Pons (tissue), 1 donor: Measurements from ENCODE around the gene VSIG8.
"Not testable (repeated sequence)": the region's sequence is repeated elsewhere in the genome, so short reads cannot be mapped to it uniquely, and the experiment has no call there.

Experiments
- DNase-seq: peaks from one replicate; pipeline ENCODE4 v3.0.0-alpha.2; 2016; ENCODE audit warnings: low spot score

The VSIG8 gene, protein sequence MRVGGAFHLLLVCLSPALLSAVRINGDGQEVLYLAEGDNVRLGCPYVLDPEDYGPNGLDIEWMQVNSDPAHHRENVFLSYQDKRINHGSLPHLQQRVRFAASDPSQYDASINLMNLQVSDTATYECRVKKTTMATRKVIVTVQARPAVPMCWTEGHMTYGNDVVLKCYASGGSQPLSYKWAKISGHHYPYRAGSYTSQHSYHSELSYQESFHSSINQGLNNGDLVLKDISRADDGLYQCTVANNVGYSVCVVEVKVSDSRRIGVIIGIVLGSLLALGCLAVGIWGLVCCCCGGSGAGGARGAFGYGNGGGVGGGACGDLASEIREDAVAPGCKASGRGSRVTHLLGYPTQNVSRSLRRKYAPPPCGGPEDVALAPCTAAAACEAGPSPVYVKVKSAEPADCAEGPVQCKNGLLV

DNA sequence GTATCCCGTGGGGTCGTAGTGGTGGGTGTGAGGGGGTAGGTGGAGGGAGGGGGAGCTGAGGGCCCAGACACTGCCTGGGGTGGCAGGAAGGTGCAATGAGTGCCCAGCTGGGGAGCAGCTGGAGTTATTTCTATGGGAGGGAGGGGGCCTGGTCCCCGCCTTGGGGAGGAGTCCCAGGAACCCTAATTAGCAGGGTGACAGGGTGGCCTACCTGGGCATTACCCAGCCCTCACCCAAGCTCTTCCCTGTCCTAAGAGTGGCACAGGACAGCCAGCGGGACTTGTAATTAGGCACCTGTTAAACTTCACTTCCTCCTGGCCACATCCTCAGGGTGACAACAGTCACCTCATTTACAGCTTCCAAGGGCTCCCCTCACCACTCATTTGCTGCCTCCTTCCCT is at the start of gene VSIG8:
TSS of gene VSIG8 (minus strand) at position 101 of the 400 bp plus-strand sequence. CDS start 136 bp downstream, outside the sequence.
- no peak for DNase-seq

DNA sequence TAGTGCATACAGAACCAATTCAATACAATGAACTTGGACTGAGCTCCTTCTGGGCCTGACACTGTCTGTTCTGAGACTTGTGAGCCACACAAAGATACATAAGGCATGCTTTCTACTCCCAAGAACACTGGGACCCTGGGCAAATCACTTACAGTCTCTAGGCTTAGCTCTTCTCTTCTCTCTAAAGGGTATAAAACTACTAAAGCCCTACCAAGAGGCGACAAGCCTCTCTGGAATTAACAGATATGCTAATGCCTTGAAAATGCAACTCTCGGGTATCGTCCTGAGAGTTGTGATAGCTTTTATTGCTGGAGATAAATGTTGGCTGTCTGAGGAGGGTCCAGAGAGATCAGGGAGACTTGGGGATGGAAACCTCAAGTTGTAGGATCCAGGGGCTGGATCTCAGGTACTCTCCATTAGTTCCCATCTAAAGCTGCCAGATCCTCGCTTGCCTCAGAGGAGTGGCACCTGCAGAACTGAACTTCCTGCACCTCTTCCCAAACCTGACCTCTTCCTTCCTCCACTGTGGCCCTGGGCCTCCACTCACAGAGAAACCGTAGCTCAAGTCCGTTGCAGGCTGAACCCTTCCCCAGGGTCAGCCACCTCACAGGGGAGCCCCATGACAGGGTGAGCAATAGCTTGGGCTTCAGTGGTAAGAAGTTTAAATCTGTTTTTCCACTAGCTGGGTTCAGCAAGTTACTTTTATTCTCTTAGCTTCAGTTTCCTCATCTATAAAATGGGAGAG is 49.0 kb upstream of the VSIG8 start:
- no peak for DNase-seq

DNA sequence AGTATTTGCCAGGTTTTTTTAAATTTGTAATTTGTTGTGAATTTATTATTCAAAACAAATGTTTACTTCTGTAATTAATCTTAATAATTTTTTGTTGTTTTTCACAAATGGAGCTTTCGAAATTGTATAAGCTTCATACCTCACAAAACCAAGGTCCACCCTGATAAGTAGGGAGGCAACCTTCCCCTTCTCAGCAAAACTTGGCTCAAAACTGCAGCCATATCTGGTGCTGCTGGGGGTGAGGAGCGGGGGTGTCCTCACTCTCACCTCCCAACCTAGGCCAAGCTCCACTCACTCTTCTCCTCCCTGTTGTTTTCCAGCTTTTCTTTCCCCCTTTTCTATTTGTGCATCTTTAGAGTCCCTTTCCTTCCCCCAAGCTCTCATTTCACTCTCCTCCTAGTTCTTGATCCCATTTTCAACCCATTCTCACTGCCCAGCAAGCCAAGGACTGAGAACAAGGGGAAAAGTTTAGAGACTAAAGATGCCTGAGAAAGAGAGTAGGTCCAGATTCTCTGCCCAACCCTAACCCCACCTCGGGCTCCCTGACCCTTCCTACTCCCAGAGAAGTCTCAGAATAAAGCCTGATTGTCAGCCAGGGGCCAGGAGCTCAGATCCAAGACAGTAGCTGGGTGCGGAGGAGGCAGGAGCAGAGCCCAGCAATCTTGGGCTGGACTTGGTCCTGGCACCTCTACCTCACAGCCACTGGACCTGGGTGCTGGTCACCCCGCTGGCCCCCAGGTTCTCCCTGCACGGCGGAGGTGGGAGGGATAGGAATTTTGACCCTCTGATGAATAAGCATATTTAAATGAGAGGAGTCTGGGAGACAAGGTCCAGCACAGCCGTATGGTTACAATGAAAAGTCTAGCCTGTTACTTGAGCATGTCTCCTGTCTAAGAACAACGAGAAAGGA is 45.8 kb upstream of the VSIG8 start:
- DNase-seq: no peak

DNA sequence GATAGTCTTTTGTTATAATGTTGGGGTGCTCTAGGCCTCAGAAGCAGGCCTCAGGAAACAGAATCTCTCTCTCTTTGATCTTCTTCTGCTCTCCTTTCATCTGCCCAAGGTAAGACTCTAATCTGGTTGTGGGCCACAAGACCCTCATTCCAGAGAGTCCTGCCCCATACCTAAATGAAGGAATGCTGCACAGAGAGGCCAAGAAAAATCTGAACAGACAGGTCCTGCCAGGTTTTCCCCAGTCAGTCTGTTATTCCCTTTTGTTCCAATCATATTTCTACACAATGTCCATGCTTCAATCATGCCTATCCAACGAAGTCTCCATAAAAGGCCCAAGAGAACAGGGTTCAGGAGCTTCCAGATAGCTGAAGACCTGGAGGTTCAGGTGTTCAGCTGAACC is 44.5 kb upstream of the VSIG8 start:
- no peak for DNase-seq

DNA sequence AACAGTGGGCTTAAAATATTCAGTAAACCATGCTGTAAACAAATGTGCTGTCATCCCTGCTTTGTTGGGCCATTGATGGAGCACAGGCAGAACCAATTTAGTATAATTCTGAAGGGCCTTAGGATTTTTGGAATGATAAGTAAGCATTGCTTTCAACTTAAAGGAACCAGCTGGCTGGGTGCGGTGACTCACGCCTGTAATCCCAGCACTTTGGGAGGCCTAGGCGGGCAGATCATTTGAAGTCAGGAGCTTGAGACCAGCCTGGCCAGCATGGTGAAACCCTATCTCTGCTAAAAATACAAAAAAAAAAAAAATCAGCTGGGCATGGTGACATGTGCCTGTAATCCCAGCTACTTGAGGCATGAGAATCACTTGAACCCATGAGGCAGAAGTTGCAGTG is 41.6 kb upstream of the VSIG8 start:
- not testable (repeated sequence) for DNase-seq

DNA sequence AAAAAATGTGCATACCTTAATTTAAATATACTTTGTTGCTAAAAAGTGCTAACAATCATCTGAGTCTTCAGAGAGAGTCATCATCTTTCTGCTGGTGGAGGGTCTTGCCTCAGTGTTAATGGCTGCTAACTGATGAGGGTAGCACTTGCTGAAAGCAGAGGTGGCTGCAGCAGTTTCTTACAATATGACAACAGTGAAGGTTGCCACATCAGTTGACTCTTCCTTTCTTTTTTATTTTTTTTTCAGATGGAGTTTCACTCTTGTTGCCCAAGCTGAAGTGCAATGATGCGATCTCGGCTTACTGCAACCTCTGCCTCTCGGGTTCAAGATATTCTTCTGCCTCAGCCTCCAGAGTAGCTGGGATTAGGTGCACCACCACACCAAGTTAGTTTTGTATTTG is 40.1 kb upstream of the VSIG8 start:
- no peak for DNase-seq

DNA sequence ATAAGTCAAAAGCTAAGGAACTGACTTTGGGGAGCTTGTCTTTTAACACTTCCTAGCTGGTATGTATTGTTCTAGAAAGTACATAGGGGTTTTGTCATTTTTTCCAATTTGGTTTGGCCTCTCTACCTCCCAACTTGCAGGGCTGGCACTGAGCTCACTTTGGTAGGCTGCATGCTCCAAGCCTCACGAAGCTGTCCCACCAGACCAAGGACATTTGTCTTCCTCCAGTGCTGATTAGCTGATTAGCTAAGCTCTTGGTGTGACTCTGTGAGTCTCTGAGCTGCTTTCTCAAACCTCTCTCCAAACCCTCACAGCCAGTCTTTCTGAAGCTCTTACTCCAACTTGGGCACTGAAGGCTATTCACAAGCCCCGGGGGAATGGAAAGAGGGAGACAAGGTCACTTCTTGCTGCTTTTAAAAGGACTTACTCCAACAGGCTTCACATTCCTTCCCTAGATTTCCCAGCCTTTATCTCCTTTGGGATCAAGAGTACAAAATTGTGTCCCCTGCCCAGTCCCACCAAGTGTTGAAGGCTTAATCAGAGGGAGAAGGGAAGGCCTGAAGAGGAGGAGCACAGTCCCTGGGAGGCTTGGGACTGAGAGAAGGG is 38.4 kb upstream of the VSIG8 start:
- no peak for DNase-seq

DNA sequence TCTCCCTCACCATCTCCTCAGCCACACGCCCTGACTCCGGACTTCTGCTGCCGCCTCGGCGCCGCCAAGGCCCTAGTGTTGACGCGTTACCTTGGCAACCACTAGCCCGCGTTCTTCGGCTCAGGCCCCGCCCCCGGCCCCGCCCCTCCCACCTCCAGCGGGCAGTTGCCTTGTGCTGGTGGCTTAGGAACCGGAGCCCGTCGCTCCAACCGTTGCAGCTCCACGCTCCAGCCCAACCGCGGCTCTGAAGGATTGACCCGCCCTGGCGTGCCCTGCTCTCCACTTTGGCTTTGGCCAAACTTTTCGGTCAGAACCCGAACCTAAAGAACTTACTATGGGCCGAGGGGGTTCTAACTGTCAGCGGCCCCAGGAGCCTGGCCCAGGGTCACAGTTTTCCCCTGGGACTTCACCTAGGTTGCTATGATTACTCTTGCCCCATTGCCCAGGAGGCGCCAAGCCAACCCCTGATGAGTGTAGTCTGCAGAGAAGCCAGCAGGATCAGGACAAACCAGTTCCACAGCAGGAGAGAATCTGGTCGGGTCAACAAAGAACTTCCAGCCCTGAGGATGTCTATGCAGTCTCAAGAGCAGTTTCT is 37.7 kb upstream of the VSIG8 start, which contains the start of gene CFAP45:
TSS of gene CFAP45 (minus strand) at position 80 of the 595 bp plus-strand sequence. CDS start at position 13, 67 bp downstream.
- no peak for DNase-seq

DNA sequence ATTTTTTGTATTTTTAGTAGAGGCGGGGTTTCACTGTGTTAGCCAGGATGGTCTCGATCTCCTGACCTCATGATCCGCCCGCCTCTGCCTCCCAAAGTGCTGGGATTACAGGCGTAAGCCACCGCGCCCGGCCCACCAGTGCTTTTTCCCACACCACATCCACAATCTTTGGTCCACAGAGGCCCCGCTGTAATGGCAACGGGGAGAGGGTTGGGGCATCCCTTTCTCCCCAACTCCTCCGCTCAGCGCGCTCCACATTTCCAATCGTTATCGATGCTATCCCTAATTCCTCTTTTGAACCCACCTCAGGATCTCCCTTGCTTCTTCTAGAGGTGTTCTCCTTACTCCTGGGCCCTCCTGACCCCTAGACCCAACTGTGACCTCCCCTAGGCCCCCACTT is 37.2 kb upstream of the VSIG8 start:
- DNase-seq: not testable (repeated sequence)

DNA sequence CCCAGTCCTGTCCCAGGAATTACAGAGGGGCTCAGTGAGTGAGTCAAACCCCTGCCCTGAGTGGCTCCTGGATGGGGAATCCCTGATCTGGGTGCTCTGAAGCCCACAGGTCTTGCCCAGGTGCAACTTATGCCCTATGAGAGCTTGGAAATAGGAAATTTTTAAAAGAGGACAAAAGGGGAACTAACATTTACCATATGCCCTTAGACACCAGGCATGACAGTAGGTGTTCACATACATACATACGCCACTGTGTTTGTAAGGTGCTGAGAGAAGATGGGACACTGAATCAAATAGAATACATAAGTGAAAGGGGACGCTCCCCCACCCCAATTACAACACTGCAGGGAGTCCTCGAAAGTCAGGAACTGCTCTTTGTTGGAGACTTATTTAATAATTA is 36.1 kb upstream of the VSIG8 start:
- DNase-seq: no peak

DNA sequence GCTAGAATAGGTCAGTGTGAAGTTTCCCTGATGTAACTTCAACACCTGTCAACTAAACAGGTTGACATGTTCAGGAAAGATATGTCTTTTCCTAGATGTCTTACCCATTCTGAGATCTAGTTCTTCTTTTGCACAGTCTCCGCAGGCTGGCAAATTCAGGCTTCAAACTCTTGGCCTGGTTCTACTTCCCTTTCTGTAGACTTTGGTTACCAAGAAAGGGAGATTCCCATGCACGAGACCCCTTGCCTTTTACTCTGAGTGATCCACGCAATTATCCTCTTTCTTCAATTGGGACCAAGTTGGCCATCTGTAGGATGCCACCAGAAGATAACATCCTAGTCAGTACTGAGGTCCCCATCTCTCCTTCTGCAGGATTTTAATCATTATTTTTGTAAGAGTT is 35.5 kb upstream of the VSIG8 start:
- peak; percentile 40 for DNase-seq

DNA sequence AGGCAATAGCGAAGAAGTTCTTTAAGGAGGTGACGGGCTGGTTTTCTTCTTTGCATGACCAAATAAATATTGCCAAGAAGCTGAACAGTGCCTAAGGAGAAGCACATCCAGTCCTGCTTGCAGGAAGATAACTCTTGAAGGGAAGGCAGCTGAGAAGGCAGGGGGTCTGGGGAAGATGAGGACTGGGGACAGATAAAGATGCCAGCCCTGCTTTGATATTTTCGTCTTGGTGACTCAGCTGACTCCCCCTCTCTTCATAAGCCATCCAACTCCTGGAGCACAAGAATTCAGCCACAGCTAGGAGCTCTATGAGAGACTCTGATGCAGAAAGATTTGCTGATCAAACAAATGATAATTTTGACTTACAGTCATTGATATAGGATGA is 34.1 kb upstream of the VSIG8 start:
- no peak for DNase-seq

DNA sequence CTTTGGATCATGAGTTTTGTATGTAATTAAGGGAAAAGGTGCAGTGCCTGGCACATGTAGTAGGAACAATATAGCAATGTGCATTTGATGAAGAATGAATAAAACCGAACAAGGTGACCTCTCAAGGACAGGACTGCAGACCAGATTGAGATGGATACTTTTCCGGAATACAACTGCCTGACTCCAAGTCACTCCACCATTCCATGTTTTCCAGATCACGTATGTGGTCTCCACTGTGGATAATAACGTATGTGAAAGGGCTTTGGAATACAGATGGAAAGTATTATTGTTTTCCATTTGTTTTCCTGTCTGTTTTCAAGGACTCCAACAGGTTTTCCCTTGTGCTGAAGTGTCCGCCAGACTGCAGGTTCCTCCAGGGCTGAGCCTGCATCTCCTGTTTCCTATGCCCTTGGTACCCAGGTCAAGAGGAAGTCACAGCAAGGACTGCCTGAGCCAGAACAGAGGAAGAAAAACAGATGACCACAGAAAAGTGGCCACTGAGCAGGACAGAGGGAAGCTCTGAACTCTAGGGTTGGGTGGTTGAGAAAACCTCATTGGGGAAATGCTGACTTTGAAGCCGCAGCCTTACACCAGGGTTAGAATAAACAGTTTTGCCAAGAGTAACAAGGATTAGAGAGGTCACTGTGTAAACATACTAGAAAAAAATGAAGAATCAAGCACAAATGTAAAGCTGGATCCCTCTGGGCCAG is 33.5 kb upstream of the VSIG8 start:
- DNase-seq: peak; percentile 58

DNA sequence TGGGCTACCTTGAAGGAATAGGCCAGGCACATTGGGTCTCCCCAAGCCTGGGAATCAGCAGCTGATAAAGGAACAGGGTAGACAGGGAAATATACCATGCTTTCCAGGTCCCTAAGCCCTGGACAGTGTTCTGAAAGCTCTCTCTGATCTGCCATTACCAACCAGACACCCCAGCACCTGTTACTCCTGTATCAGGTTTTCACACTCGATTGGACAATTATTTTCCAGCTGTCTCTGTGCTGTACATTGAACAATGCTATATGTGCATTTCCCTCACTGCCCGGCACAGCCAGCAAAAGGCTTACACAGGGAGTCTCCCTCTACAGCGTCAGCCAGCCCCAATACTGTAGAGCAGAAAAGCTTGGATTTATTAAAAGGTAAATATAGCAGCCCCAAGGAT is 32.8 kb upstream of the VSIG8 start:
- DNase-seq: no peak

DNA sequence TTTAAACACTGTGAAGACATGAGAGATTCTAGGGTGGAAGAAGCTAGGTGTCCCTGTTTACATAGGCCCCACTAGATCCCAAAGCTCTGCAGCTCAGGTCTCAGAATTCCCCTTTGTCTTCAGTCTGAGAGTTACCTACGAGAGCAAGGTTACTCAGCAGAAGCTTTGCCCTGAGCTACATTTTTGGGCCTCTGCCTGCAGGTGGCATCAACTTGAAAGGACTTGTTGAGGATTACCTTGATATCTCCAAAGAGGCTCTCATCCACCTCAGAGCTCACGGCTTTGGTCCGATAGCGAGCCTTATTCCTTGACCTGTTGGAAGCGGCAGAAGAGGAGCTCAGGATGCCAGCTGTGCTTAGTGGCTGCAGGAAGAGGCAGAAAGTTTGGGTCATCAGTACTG is 30.5 kb upstream of the VSIG8 start:
- no peak for DNase-seq

DNA sequence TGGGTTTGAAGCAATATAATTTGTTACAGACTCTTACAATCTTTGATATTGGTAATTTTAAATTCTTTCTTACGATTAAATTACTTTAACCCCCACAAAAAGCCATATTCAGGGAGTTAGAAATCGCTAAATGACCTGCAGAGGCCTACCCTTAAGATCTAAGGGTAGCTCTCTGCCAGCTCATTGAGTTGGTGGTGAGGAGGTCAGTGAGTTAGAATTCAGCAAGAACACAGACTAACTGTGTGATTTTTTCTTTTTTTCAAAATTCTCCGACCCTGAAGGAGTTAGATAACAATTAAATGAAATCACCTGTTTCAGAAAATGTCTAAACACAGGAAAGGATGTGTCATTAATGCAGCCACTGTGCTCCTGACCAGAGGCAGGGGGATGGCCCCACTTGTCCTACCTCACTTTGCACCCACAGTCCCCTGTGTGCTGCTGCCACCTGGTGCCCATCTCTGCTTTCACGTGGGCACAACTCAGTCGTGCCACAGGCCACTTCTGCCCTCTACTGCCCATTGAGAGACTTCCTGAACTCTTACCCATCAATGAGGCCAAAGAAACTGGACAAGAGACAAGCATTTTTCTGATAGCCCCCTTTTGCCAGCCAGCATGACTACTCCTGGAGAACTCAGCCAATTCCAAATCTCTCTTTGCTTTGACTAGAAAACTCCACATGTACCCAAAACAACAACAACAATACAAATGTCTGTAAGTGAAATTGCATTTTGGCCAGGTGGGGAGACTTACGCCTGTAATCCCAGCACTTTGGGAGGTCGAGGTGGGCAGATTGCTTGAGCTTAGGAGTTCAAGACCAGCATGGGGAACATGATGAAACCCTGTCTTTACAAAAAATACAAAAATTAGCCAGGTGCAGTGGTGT is 29.1 kb upstream of the VSIG8 start:
- DNase-seq: peak; percentile 93

DNA sequence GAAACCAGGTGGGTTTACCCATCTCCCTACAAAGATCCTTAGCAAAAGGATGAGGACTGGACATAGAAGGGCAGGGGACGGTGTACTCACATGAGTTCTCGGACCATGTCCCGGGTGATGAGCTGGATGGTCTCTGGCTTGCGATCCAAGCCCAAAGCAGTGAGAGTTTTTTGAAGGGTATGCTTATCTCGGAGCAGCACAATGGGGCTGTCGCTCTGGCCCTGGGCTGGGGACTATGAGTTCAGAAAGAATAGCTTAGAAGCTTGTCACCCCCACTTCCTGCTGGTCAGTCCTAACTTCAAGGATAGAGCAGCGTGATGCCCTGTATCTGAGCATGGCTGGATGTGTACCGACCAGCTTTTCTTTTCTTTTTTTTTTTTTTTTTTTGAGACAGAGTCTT is 27.9 kb upstream of the VSIG8 start:
- DNase-seq: no peak

DNA sequence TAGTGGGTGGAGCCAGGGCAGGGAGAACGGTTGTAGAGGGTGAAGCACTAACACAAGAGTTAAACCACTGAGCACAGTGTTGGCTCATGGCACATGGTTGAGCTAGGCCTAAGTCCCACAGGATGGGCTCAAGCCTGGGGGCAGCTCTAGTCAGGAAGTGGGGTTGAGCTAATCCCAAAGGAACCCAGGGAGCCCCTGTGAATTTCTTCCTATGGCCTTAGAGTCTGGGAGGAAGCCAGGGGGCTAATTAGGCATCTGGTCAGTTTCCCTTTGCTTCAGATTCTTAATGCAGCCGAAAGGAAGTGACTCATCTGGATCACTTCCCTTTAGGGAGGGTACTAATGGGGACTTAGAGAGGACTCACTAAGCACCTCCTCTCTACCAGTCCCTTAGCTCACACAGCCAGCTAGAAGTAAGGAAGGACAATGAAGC is 27.4 kb upstream of the VSIG8 start:
- DNase-seq: peak; percentile 79

DNA sequence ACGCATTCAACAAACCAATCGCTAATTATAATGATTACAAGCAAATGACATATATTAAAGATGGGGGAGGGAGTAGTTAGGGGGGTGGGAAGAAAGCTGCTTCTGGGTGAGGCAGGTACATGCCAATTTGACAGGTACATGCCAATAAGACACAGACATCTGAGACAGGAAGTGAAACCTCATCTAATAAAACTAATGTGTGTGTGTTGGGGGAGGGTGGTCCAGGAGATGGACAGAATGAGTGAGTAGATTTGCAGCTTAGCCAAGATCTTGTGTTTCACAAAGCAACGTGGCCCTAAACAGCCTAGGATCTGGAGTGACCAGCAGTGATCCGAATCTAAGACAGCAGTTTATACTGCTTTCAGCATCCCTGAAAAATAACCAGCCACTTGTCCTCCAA is 26.7 kb upstream of the VSIG8 start:
- no peak for DNase-seq

DNA sequence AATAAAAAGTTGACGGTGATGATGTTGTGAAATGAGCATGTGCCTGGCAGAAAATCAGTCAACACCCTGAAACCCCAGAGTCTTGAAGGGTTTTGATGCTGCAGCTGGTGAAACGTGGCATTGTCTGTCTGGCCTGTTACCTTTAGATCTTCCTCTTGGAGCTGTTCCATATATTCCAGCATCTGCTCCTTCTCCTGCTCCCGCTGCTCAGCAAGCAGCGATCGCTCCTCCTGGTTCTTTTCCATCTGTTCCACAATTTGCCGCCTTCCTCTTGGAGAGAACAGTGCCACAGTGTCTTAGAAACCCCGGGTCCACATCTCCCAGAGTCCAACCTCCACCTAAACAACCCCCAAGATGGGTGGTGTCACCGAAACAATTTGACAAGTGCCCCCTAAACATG is 21.8 kb upstream of the VSIG8 start:
- DNase-seq: no peak
